Measurements from ENCODE around the gene AGXT. TPM values are rescaled to one million over a fixed set of nuclear protein-coding genes. Genes with fewer than 3 reads are reported as not detected.

The AGXT gene
- total RNA-seq: 1,000 to 10,000 TPM in 1 of 2 donors, 100 to 1,000 TPM in 1; 254 to 1,548 TPM
- polyA plus RNA-seq: 1,000 to 10,000 TPM; 1,307 to 1,572 TPM

GRCh38 chr2:240868286-240869108, at the start of gene AGXT:
Gene AGXT, plus strand, starts transcription at chr2:240868824. Its CDS starts 42 bp downstream, at chr2:240868866.
- peak; percentile 65 for DNase-seq (ENCODE audit: low spot score)

More at GRCh38 chr2:240868286-240869108, at the start of gene AGXT:
- H3K9me3 ChIP-seq (ENCODE audit: control insufficient read depth in 4 of 4, low read length in 3 of 4): no peaks in the 10 kb centered on the region
- peak within 1 kb of the TSS; percentile 76 to 77 for H3K27ac ChIP-seq (ENCODE audit: low read depth in 1 of 2, low read length in 2 of 2)
- no peaks in the 10 kb centered on the region for H3K27me3 ChIP-seq (ENCODE audit: control insufficient read depth in 4 of 4, insufficient read depth in 4 of 4, low read length in 3 of 4)
- WGBS: 29% methylated on average over 21 of the region's 21 CpGs
- H3K36me3 ChIP-seq (ENCODE audit: control insufficient read depth in 4 of 4, insufficient read depth in 3 of 4, low read depth in 1 of 4, low read length in 3 of 4): peaks cover 0 to 14% (median 3%) of the 10 kb centered on the region in 4 donors
- peak; percentile 22 to 41 for TF ChIP-seq RAD21 (IDR thresholded peaks at IDR 0.05)
- peak; percentile 68 to 72 for TF ChIP-seq EGR1 (IDR thresholded peaks at IDR 0.05; ENCODE audit: low read depth in 2 of 2)
- no peak for TF ChIP-seq CTCF (IDR thresholded peaks at IDR 0.05; ENCODE audit: low read depth, low read length, missing input control)
- TF ChIP-seq HNF4A (conservative IDR thresholded peaks at IDR 0.05): peak; percentile 78 to 85
- TF ChIP-seq YY1 (IDR thresholded peaks at IDR 0.05): peak; percentile 73
- no peak for TF ChIP-seq NR2F2 (IDR thresholded peaks at IDR 0.05)
- TF ChIP-seq GABPA (IDR thresholded peaks at IDR 0.05 in 1 of 2, conservative IDR thresholded peaks at IDR 0.05 in 1 of 2): peak in 1 of 2 donors; percentile 46
- peak; percentile 9 for TF ChIP-seq HNF4G (IDR thresholded peaks at IDR 0.05)
- TF ChIP-seq RXRA (IDR thresholded peaks at IDR 0.05): peak; percentile 97 to 98
- TF ChIP-seq ATF3 (IDR thresholded peaks at IDR 0.05): no peak
- peak; percentile 19 to 69 for TF ChIP-seq JUND (IDR thresholded peaks at IDR 0.05)
- peak; percentile 96 for TF ChIP-seq MAX (IDR thresholded peaks at IDR 0.05)
- TF ChIP-seq ZBTB33 (IDR thresholded peaks at IDR 0.05): peak; percentile 84
- peak; percentile 64 for TF ChIP-seq FOXA1 (IDR thresholded peaks at IDR 0.05)
- TF ChIP-seq SP1 (IDR thresholded peaks at IDR 0.05): peak; percentile 92
- peak; percentile 84 for TF ChIP-seq REST (IDR thresholded peaks at IDR 0.05)
- TF ChIP-seq FOXA2 (IDR thresholded peaks at IDR 0.05): peak; percentile 67
- peak; percentile 99 for TF ChIP-seq TAF1 (conservative IDR thresholded peaks at IDR 0.05)
- H3K9ac ChIP-seq (ENCODE audit: low read depth in 1 of 2, low read length in 2 of 2): peak within 1 kb of the TSS; percentile 68 to 91
- H3K4me1 ChIP-seq (ENCODE audit: control insufficient read depth in 4 of 4, insufficient read depth in 4 of 4, low read length in 3 of 4): peaks cover 17 to 87% (median 65%) of the 10 kb centered on the region in 4 donors
- peak within 1 kb of the TSS; percentile 60 to 68 (median 62) for H3K4me3 ChIP-seq (ENCODE audit: low read depth in 1 of 3, low read length in 3 of 3)
